Keratinocyte (primary cell): ENCODE data around the gene NXNL1. TPM values are rescaled to one million over a fixed set of nuclear protein-coding genes. Genes with fewer than 3 reads are reported as not detected.

Experiments used
- DNase-seq: peaks from one replicate; pipeline ENCODE4 v3.0.0-alpha.2; 2011; ENCODE audit warnings: low read depth, missing footprints, low spot score
- FAIRE-seq: peaks from 2 replicates; lab custom pipeline; 2011; peaks lifted over from hg19 to GRCh38; lab: Jason Lieb, UNC
- H2AFZ ChIP-seq: 2 replicates; pipeline ENCODE4 v1.6.0; 2012; ENCODE audit warnings: low read length, control low read depth, inconsistent platforms; ENCODE audit not compliant: control insufficient read depth
- H3K27ac ChIP-seq: 2 replicates; pipeline ENCODE4 v1.5.1; 2011; ENCODE audit warnings: low read length; ENCODE audit not compliant: control insufficient read depth, insufficient read depth
- H3K27me3 ChIP-seq: 3 replicates; pipeline ENCODE4 v1.6.0; 2011; ENCODE audit warnings: low read length; ENCODE audit not compliant: control insufficient read depth, insufficient read depth; ENCODE audit errors: extremely low read depth
- H3K36me3 ChIP-seq, 2 experiments: 2 replicates in 1 of 2; 3 replicates in 1 of 2; pipeline ENCODE4 v1.5.1; 2011; ENCODE audit warnings: low read length in 2 of 2, mild to moderate bottlenecking in 1 of 2; ENCODE audit not compliant: control insufficient read depth in 2 of 2, insufficient read depth in 2 of 2; ENCODE audit errors: extremely low read depth in 1 of 2
- H3K4me1 ChIP-seq: 3 replicates; pipeline ENCODE4 v1.5.1; 2011; ENCODE audit warnings: low read length; ENCODE audit not compliant: control insufficient read depth, insufficient read depth; ENCODE audit errors: extremely low read depth
- H3K4me2 ChIP-seq: 3 replicates; pipeline ENCODE4 v1.6.0; 2011; ENCODE audit warnings: low read depth, low read length; ENCODE audit not compliant: control insufficient read depth, insufficient read depth; ENCODE audit errors: extremely low read depth
- H3K4me3 ChIP-seq, 3 experiments: fragments of 200-600 bp in 1 of 3; sonication (generic) in 1 of 3; 2 replicates in 2 of 3; 3 replicates in 1 of 3; pipeline ENCODE4 v1.5.1; 2011 to 2016; ENCODE audit warnings: low read length in 3 of 3, mild to moderate bottlenecking in 3 of 3, control low read depth in 2 of 3, inconsistent platforms in 1 of 3, low read depth in 1 of 3, mixed read lengths in 1 of 3, mixed run types in 1 of 3, moderate library complexity in 1 of 3; ENCODE audit not compliant: control insufficient read depth in 2 of 3, insufficient read depth in 2 of 3; ENCODE audit errors: extremely low read depth in 1 of 3
- H3K79me2 ChIP-seq: 2 replicates; pipeline ENCODE4 v1.6.0; 2012; ENCODE audit warnings: low read length; ENCODE audit not compliant: control insufficient read depth, insufficient read depth
- H3K9ac ChIP-seq: 3 replicates; pipeline ENCODE4 v1.6.0; 2011; ENCODE audit warnings: low read length; ENCODE audit not compliant: control insufficient read depth, insufficient read depth; ENCODE audit errors: extremely low read depth
- H3K9me1 ChIP-seq: 3 replicates; pipeline ENCODE4 v1.6.0; 2011; ENCODE audit warnings: low read length; ENCODE audit not compliant: control insufficient read depth, insufficient read depth; ENCODE audit errors: extremely low read depth
- H3K9me3 ChIP-seq: 2 replicates; pipeline ENCODE4 v1.5.1; 2012; ENCODE audit warnings: low read depth, low read length; ENCODE audit not compliant: control insufficient read depth
- H4K20me1 ChIP-seq: 3 replicates; pipeline ENCODE4 v1.6.0; 2011; ENCODE audit warnings: low read length; ENCODE audit not compliant: control insufficient read depth, insufficient read depth; ENCODE audit errors: extremely low read depth
- EZH2 ChIP-seq: IDR thresholded peaks from one replicate; pipeline ENCODE4 v1.6.1; 2012; ENCODE audit warnings: inconsistent platforms, mild to moderate bottlenecking, low read length, moderate library complexity
- dilution Hi-C: fragments of 300-500 bp; cut with MboI; formaldehyde crosslinking; loops from one replicate; pipeline ENCODE4 v1.7.0; 2020; ENCODE audit warnings: low sequenced_read_pairs; ENCODE audit not compliant: extremely low pct_ligation_motif_present
- polyA plus RNA-seq, 5 experiments: library from polyadenylated mRNA; depleted of rRNA in 3 of 5; stranded (reverse) in 3 of 5; stranded (forward) in 1 of 5; unstranded in 1 of 5; fragments of >200 nt; gene quantifications; 1 replicate in 1 of 5; 2 replicates in 3 of 5; 3 replicates in 1 of 5; pipeline versions ENCODE4 v1.2.1 to v1.2.3, GENCODE V29; 2011 to 2012; ENCODE audit warnings: missing spikeins in 2 of 5, low read depth in 1 of 5, low replicate concordance in 1 of 5
- TF ChIP-seq, protein P1 (sequence below), 3 experiments: IDR thresholded peaks in 1 of 3; conservative IDR thresholded peaks in 1 of 3; optimal IDR thresholded peaks in 1 of 3; 2 replicates in 2 of 3; 3 replicates in 1 of 3; pipeline versions ENCODE3 to v1.5.1; 2011; ENCODE audit warnings: low read length in 3 of 3, mild to moderate bottlenecking in 3 of 3, moderate library complexity in 2 of 3, control low read depth in 1 of 3, inconsistent platforms in 1 of 3; ENCODE audit not compliant: insufficient read depth in 2 of 3; ENCODE audit errors: extremely low read depth in 1 of 3

NXNL1 gene
- polyA plus RNA-seq, 1 donor (not counting 4 experiments of a cell fraction or from before 2014, with no cell fraction given) = not detected

DNA sequence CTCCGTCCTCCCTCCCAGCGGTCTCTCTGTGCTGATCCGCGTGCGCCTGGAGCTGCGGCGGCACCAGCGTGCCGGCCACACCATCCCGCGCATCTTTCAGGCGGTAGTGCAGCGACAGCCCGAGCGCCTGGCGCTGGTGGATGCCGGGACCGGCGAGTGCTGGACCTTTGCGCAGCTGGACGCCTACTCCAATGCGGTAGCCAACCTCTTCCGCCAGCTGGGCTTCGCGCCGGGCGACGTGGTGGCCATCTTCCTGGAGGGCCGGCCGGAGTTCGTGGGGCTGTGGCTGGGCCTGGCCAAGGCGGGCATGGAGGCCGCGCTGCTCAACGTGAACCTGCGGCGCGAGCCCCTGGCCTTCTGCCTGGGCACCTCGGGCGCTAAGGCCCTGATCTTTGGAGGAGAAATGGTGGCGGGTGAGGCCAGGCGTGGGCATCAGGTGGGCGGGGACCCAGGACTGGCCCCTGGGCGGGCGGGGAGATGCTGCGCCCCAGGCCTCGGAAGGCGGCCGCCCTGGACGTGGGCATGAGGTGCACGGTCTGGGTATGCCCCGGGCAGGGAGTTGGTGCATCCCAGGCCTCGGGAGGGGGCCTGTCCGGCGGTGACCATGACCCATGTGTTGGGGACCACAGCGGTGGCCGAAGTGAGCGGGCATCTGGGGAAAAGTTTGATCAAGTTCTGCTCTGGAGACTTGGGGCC, 26.0 kb upstream of the NXNL1 start:
- no peak overlapping the region for H3K4me3 ChIP-seq

DNA sequence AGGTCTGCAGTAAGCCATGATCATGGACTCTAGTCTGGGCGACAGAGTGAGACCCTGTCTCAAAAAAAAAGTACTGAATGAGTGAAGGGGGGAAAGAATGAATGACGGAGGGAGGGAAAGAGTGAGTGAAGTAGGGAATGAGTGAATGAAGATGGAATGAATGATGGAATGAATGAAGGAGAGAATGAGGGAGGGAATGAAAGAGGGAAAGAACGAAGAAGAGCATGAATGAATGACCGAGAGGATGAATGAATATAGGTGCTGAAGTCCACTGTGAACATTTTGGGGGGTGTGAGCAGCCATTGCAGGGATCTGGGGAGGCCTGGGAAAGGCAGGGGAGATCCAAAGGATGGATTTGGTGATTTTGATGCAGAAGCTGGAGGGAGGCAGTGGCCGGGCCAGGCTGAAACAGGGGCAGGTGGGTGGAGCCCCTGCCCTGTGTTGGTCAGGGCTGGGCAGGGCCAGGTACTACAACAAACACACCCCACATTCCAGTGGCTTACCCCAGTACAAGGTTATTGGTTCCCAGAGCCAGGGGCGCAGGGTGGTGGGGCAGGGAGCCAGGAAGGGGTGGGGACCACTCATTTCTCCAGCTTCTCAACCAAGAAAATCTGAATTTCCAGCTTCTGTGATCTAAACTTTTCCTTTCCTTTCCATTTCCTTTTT, 23.9 kb upstream of the NXNL1 start:
- dilution Hi-C loops = no loop called here
- DNase-seq (no peak), FAIRE-seq (no peak)
- H3K4me2 ChIP-seq = no peak overlapping the region
- H3K9me1 ChIP-seq = no peaks in the 10 kb centered on the region
- H3K36me3 ChIP-seq = peaks cover 0 to 6% of the 10 kb centered on the region in 2 experiments
- H3K9me3 ChIP-seq = no peaks in the 10 kb centered on the region
- H3K4me1 ChIP-seq = peaks cover 19% of the 10 kb centered on the region
- no peak overlapping the region for H3K4me3 ChIP-seq
- H3K27ac ChIP-seq = no peak overlapping the region
- TF ChIP-seq, protein P1, sequence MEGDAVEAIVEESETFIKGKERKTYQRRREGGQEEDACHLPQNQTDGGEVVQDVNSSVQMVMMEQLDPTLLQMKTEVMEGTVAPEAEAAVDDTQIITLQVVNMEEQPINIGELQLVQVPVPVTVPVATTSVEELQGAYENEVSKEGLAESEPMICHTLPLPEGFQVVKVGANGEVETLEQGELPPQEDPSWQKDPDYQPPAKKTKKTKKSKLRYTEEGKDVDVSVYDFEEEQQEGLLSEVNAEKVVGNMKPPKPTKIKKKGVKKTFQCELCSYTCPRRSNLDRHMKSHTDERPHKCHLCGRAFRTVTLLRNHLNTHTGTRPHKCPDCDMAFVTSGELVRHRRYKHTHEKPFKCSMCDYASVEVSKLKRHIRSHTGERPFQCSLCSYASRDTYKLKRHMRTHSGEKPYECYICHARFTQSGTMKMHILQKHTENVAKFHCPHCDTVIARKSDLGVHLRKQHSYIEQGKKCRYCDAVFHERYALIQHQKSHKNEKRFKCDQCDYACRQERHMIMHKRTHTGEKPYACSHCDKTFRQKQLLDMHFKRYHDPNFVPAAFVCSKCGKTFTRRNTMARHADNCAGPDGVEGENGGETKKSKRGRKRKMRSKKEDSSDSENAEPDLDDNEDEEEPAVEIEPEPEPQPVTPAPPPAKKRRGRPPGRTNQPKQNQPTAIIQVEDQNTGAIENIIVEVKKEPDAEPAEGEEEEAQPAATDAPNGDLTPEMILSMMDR (optimal IDR thresholded peaks at IDR 0.05 in 1 of 3, IDR thresholded peaks at IDR 0.05 in 1 of 3, conservative IDR thresholded peaks at IDR 0.05 in 1 of 3; ENCODE audit: extremely low read depth in 1 of 3, insufficient read depth in 2 of 3, low read length in 3 of 3) = no peak
- TF ChIP-seq EZH2 = no peak
- H4K20me1 ChIP-seq = no peaks in the 10 kb centered on the region
- H2AFZ ChIP-seq = no peak overlapping the region
- H3K9ac ChIP-seq = no peak overlapping the region
- H3K27me3 ChIP-seq = no peaks in the 10 kb centered on the region
- peaks cover 3% of the 10 kb centered on the region for H3K79me2 ChIP-seq

More for the DNA sequence above, 26.0 kb upstream of the NXNL1 start:
- Histone ChIP-seq H3K4me1 (peaks cover 16% of the 10 kb centered on the region), H3K9ac (no peak overlapping the region), H3K27ac (no peak overlapping the region), H3K27me3 (no peaks in the 10 kb centered on the region), H3K4me2 (no peak overlapping the region), H3K36me3 (peaks cover 0 to 6% of the 10 kb centered on the region in 2 experiments), H2AFZ (no peak overlapping the region), H3K9me3 (no peaks in the 10 kb centered on the region), H3K79me2 (peaks cover 3% of the 10 kb centered on the region), H4K20me1 (no peaks in the 10 kb centered on the region), H3K9me1 (no peaks in the 10 kb centered on the region)
- no peak for DNase-seq
- no peak for FAIRE-seq
- dilution Hi-C loops = no loop called here
- TF ChIP-seq, protein P1 (optimal IDR thresholded peaks at IDR 0.05 in 1 of 3, IDR thresholded peaks at IDR 0.05 in 1 of 3, conservative IDR thresholded peaks at IDR 0.05 in 1 of 3; ENCODE audit: extremely low read depth in 1 of 3, insufficient read depth in 2 of 3, low read length in 3 of 3) = no peak
- no peak for TF ChIP-seq EZH2
